ENCODE measurements around the gene F12. TPM values are rescaled to one million over a fixed set of nuclear protein-coding genes. Genes with fewer than 3 reads are reported as not detected.
A peak's percentile ranks its signal among the peaks of the same experiment; 100 is the strongest.

Gene F12
- polyA plus RNA-seq, 1 experiment = 0.35 TPM

GRCh38 chr5:177404641-177405179 is 4.7 kb downstream of the F12 start:
- Histone ChIP-seq H3K27ac (ENCODE audit: low read depth, low read length) (no peak overlapping the region), H3K27me3 (ENCODE audit: control insufficient read depth, insufficient read depth, low read length) (peaks cover 48% of the 10 kb centered on the region), H3K9me3 (ENCODE audit: control insufficient read depth, insufficient read depth, low read length) (peaks cover 10% of the 10 kb centered on the region; the same call in 1 of the 2 replicates), H3K4me3 (ENCODE audit: low read depth, low read length) (peak overlapping the region; percentile 69)
- no peak for DNase-seq (ENCODE audit: low read depth, low spot score)
- POLR2A ChIA-PET = interaction anchor here (1.0 to 3.7 kb wide), 7 partner anchors 14 to 93 kb away, joined by 3 to 26 read pairs (median 8); partner anchors contain the start of genes GRK6, PDLIM7 and PRR7
- TF ChIP-seq CTCF (IDR thresholded peaks at IDR 0.05; ENCODE audit: low read depth, low read length) = no peak
- CTCF ChIA-PET = interaction anchor here (0.6 to 5.6 kb wide), 27 partner anchors 9 to 291 kb away, joined by 3 to 120 read pairs (median 9); partner anchors contain the start of genes GRK6 and PDLIM7

DNA sequence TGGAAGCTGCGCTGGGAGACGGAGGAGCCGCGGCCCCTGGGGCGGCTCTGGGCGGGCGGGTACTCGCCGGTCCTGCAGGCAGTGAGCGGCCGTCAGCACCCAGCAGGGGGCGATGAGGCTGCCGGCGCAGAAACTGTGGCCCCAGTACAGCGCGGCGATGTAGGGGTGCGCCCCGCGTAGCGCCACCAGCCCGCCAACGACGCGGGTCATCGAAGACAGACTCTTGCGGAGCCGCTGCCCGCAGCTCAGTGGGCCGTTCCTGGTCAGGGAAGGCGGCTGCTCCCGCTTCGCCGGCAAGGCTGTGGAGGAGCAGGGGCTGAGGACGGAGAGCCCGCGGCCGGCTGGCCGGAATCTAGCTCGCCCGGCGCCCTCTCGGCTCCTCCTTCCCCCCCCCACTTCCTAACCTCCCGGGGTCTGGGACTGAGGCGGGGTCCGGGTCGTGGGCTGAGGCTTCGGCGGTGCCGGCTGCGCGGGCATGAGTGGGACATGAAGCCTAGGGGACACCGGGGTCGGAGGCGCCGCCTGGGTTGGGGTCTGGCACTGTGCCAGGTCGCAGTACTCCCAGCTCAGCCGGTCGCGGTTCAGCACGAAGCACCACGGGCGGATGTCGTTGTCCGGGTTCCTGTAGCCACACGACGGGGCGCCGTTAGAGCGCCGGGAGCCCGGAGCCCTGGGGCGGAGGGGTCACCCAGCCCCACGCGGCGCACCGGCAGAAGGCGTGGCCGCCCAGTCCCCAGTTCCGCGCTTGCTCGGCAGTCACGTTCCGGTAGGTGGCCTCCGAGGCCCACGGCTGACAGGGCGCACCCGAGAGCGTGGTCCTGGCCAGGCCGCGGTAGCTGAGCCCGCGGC is 5.3 kb downstream of the F12 start:
- Histone ChIP-seq H3K27me3 (ENCODE audit: control insufficient read depth, insufficient read depth, low read length) (peaks cover 50% of the 10 kb centered on the region), H3K27ac (ENCODE audit: low read depth, low read length) (no peak overlapping the region), H3K9me3 (ENCODE audit: control insufficient read depth, insufficient read depth, low read length) (peaks cover 10% of the 10 kb centered on the region; the same call in 1 of the 2 replicates), H3K4me3 (ENCODE audit: low read depth, low read length) (peak overlapping the region; percentile 69)
- CTCF ChIA-PET = interaction anchor here (0.5 to 5.6 kb wide), 34 partner anchors 9 to 388 kb away, joined by 3 to 120 read pairs (median 8); partner anchors contain the start of genes GRK6, PDLIM7 and RGS14
- POLR2A ChIA-PET = interaction anchor here (0.9 to 3.7 kb wide), 8 partner anchors 14 to 94 kb away, joined by 3 to 26 read pairs (median 8); partner anchors contain the start of genes GRK6, PDLIM7 and PRR7
- peak; percentile 76 for TF ChIP-seq CTCF (IDR thresholded peaks at IDR 0.05; ENCODE audit: low read depth, low read length)
- DNase-seq (ENCODE audit: low read depth, low spot score) = peak; percentile 49

DNA sequence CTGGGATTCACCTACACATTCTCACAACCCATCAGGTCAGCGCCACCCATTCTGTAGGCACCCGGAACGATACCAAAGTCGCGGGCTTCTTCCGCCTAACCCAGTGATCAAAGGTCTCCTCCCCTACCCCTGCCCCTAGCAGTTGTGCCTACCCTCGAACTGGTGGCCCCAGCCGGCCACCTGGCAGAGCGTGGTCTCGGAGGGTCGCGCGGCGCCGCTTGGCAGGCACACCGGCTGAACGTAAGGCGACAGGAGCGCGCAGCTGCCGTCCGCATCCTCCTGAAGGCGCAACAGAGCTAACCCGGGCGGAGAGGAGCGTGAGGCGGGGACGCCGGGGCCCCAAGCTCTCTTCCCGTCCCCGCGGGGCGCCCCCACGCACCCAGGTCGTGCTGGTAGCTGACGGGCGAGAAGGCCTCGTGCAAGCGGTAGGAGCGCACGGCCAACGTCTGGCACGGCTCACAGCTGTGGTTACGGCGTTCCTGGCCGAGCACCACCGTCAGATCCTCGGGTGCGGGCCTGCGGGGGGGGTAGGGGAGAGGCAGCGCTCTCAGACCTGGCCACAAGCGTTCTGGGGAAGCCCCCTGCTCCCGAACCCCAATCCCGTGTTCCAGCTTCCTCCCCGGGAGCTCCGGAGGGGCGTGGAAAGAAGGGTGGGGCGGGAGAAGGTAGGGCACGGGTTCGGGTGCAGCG is 6.1 kb downstream of the F12 start:
- DNase-seq (ENCODE audit: low read depth, low spot score) = no peak
- Histone ChIP-seq H3K4me3 (ENCODE audit: low read depth, low read length) (peak overlapping the region; percentile 69), H3K27me3 (ENCODE audit: control insufficient read depth, insufficient read depth, low read length) (peaks cover 50% of the 10 kb centered on the region), H3K27ac (ENCODE audit: low read depth, low read length) (no peak overlapping the region), H3K9me3 (ENCODE audit: control insufficient read depth, insufficient read depth, low read length) (peaks cover 10% of the 10 kb centered on the region; the same call in 1 of the 2 replicates)
- ChIA-PET POLR2A (interaction anchor here (0.6 to 3.7 kb wide), 7 partner anchors 13 to 283 kb away, joined by 3 to 26 read pairs (median 7); partner anchors contain the start of genes GRK6 and PRR7), CTCF (interaction anchor here (0.7 to 5.6 kb wide), 26 partner anchors 12 to 388 kb away, joined by 3 to 120 read pairs (median 12); partner anchors contain the start of genes GRK6, PDLIM7 and RGS14)
- TF ChIP-seq CTCF (IDR thresholded peaks at IDR 0.05; ENCODE audit: low read depth, low read length) = no peak

- ChIA-PET POLR2A (interaction anchor here (0.6 to 3.7 kb wide), 6 partner anchors 12 to 283 kb away, joined by 3 to 26 read pairs (median 10); partner anchors contain the start of gene GRK6), CTCF (interaction anchor here (0.9 to 5.6 kb wide), 19 partner anchors 11 to 288 kb away, joined by 3 to 120 read pairs (median 19); partner anchors contain the start of gene GRK6)
- TF ChIP-seq CTCF (IDR thresholded peaks at IDR 0.05; ENCODE audit: low read depth, low read length) = peak; percentile 59
- no peak for DNase-seq (ENCODE audit: low read depth, low spot score)
- Histone ChIP-seq H3K27ac (ENCODE audit: low read depth, low read length) (no peak overlapping the region), H3K27me3 (ENCODE audit: control insufficient read depth, insufficient read depth, low read length) (peaks cover 55% of the 10 kb centered on the region), H3K9me3 (ENCODE audit: control insufficient read depth, insufficient read depth, low read length) (peaks cover 10% of the 10 kb centered on the region; the same call in 1 of the 2 replicates), H3K4me3 (ENCODE audit: low read depth, low read length) (peak overlapping the region; percentile 69)
Measured at GRCh38 chr5:177402271-177403043, 6.9 kb downstream of the F12 start.

All from AG04450 (cell line).